NCI-H1417 treated with DMSO at 0.1 percent for 48 hours (cell line): ENCODE data around the gene NTN4.
"Not testable (repeated sequence)": the region's sequence is repeated elsewhere in the genome, so short reads cannot be mapped to it uniquely, and the experiment has no call there.

ENCODE experiments used
- DNase-seq: peaks from one replicate; lab custom pipeline; 2025; lab: John Stamatoyannopoulos, UW

NTN4 gene

GRCh38 chr12:95710386-95710785, 80.2 kb downstream of the NTN4 start:
- DNase-seq = no peak

GRCh38 chr12:95709152-95709551, 81.4 kb downstream of the NTN4 start:
- no peak for DNase-seq

GRCh38 chr12:95705143-95705542, 85.4 kb downstream of the NTN4 start:
- no peak for DNase-seq

GRCh38 chr12:95703986-95704385, 86.6 kb downstream of the NTN4 start:
- DNase-seq = no peak

- no peak for DNase-seq
These were observed 88.7 kb downstream of the NTN4 start for GRCh38 chr12:95701722-95702418.

DNA sequence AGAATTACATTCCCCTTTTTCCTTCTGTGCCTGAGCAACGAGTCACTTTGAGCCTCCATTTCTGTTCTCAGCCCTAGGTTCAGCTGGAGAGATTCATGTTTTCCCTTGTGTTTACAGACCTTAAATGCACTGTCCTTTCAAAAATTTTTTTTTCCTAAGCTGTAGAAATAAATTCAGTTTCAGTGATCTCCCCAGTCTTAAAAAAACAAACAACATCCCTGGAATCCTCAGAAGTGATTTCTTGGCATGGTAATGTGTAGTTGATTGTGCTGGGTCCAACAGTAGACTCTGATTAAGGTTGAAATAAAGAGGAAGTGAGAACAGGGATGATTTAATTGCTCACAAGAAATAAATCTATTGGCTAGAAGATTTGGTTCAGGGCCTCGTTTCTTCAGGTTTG, 89.3 kb downstream of the NTN4 start:
- no peak for DNase-seq

DNA sequence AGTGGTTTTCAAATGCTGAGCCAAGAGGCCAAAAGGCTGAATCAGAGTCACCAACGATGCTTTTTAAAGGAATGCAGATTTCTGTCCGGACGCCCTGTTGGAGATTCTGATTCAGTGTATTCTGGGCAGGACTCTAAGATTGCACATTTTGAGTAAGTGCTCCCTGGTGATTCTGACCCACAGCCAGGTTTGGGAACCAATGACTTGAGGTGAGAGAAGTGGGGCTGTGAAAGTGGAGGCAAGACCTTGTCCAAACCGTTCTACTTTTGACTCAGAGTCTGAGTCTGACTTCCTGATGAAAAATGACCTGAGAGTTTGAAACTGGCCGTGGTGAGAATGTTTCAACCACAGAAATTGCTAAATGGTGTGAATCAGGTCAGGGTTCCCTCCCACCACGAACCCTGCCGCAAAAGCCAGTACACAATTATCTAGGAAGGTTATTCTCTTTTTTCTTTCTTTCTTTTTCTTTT, 90.2 kb downstream of the NTN4 start:
- no peak for DNase-seq

DNA sequence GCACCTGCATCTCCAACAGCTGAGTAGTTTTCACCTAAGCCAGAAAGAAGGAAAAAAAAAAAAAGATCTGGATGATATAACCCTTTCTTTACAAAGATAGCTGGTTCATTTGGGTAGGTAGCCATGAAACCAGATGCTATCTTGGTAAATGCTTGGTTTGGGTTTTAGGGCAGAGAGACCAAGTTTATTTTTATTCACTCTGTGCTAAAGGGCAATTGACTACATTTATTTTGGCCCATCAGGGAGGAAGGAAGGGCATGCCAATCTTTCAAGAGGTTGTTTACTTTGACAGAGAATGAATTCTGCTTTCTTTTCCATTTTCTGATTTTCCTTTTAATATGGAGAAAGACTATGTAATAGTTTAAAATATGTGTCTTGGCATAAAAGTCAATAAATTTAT, 91.0 kb downstream of the NTN4 start:
- no peak for DNase-seq

DNA sequence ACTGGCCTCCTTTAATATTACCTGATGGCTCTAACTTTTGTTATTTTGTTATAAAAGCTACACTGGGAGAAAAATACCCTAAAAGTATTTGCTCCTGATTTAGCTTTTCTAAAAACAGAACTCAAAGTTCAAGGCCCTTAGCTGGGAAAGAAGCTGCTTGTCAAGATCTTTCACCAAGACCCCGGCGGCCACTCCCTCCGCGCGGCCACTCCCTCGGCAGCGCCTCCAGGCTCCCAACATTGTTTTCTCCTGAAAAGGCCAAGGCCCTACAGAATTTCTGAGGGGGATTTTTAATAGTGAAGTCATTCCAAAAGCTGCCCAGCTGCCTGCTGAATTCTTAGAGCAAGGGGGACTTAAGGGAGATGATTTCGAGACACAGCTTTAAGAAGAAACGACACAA, 96.4 kb downstream of the NTN4 start:
- DNase-seq = no peak

- no peak for DNase-seq
These were observed 96.9 kb downstream of the NTN4 start for GRCh38 chr12:95693689-95694088.

DNA sequence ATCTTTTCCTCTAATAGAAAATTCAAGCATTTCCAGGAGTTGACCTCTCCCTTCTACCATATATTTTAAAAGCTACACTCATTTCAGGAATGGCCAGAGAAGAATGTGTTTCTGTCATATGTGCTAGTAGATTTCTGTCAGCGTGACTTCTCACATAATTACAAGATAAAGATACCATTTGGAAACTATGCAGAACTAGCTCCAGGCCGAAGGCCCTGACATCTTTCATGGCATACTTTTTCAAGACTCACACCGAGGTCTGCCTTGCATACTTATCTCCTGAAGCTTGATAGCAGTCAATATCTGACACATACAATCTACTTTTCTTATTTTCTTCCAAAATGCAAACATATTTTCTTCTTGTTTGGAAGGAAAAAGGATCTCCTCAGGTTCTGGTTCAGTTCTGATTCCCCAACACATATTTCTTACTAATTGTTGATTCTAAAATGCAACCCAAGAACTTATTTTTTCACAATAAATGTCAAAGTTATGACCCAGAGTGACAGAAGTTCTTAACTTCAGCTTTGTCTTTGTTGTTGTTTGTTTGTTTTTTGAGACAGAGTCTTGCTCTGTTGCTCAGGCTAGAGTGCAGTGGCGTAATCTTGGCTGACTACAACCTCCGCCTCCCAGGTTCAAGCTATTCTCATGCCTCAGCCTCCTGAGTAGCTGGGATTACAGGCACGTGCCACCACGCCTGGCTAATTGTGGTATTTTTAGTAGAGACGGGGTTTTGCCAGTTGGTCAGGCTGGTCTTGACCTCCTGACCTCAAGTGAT, 99.5 kb downstream of the NTN4 start:
- no peak for DNase-seq

GRCh38 chr12:95687937-95688336, 102.6 kb downstream of the NTN4 start:
- DNase-seq = no peak

GRCh38 chr12:95683418-95683817, 107.1 kb downstream of the NTN4 start:
- DNase-seq = no peak

DNA sequence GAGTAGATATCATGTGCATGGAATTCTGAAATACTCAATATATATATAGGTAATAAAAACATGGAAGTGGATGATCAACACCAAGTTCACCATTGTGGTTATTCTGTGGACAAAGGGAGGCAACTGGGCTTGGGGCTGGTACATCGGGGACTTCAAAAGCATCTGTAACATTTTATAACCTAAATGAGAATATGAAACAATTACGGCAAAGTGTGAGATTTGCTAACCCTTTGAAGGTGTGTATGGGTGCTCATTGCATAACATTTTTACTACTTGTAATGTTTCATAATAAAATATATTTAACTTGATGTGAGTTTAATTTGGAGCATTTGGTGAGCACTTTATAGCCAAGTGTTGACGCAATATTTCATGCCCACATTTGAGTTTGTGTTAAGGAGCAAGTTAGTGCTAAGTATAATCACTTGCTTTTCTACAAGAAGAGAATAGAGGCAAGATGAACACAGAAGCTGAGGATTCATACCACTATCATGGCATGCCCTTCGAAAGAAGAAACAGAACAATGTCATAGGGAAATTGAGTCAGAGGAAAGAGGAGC, 109.3 kb downstream of the NTN4 start:
- DNase-seq = no peak

GRCh38 chr12:95678684-95679083, 111.9 kb downstream of the NTN4 start:
- no peak for DNase-seq

DNA sequence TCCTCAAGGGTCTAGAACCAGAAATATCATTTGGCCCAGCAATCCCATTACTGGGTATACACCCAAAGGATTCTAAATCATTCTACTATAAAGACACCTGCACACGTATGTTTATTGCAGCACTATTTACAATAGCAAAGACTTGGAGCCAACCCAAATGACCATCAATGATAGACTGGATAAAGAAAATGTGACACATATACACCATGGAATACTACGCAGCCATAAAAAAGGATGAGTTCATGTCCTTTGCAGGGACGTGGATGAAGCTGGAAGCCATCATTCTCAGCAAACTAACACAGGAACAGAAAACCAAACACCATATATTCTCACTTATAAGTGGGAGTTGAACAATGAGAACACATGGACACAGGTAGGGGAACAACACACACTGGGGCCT, 112.8 kb downstream of the NTN4 start:
- DNase-seq = not testable (repeated sequence)

GRCh38 chr12:95674631-95675030, 115.9 kb downstream of the NTN4 start:
- DNase-seq = peak; percentile 90

GRCh38 chr12:95674163-95674562, 116.4 kb downstream of the NTN4 start:
- peak; percentile 47 for DNase-seq

DNA sequence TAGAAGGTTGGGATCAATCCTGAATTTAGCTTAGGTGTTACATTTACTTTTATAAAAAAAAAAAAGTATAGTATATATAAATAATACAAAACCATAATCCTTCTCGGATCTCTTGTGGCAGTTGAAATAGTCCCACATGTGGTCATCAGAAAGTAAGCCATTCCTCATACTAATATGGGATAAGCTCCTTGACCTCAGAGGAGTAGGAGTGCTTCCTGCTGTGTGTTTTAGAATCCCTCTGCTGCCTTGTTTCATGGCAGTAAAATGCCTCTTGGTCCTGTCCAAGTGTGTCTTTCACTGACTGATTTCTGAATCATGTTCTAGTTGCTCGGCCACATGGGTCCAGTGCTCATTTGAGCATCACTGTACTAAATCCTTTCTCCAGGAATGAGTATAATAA, 117.0 kb downstream of the NTN4 start:
- no peak for DNase-seq

- DNase-seq = no peak
These were observed 118.4 kb downstream of the NTN4 start for GRCh38 chr12:95672166-95672565.

GRCh38 chr12:95671265-95671664, 119.3 kb downstream of the NTN4 start:
- no peak for DNase-seq

- DNase-seq = no peak
These were observed 127.0 kb downstream of the NTN4 start for GRCh38 chr12:95663525-95663924.

- no peak for DNase-seq
These were observed 129.2 kb downstream of the NTN4 start for GRCh38 chr12:95661360-95661759.
